Urinary bladder (tissue), 4 donors: ENCODE data around the gene FAM170B. TPM values are rescaled to one million over a fixed set of nuclear protein-coding genes. Genes with fewer than 3 reads are reported as not detected.

Experiments used
- DNase-seq: peaks from one replicate; pipeline ENCODE4 v3.0.0-alpha.2; 2015; ENCODE audit errors: extremely low spot score
- H3K27ac ChIP-seq: one replicate; pipeline ENCODE4 v1.5.1; 2013; ENCODE audit warnings: low read depth, mild to moderate bottlenecking, moderate library complexity
- H3K36me3 ChIP-seq: one replicate; pipeline ENCODE4 v1.6.1; 2013; ENCODE audit warnings: mild to moderate bottlenecking, moderate library complexity; ENCODE audit not compliant: insufficient read depth
- H3K4me1 ChIP-seq: one replicate; pipeline ENCODE4 v1.6.1; 2013; ENCODE audit warnings: mild to moderate bottlenecking, moderate library complexity; ENCODE audit not compliant: insufficient read depth
- H3K4me3 ChIP-seq: one replicate; pipeline ENCODE4 v1.5.1; 2013; ENCODE audit warnings: low read depth, low read length
- WGBS: extraction: QIAGEN DNeasy Blood & Tissue Kit; methylation state at CpG from one replicate; pipeline ENCODE4 v1.1.7; 2013; 5-methylcytosine and 5-hydroxymethylcytosine counted together
- polyA plus RNA-seq: library from polyadenylated mRNA; stranded (reverse); fragments of 200-250 nt; gene quantifications from one replicate; pipeline ENCODE4 v1.2.3, GENCODE V29; 2013
- total RNA-seq: library from RNA; depleted of rRNA; stranded (reverse); fragments of >200 nt; gene quantifications from one replicate; pipeline ENCODE4 v1.2.3, GENCODE V29; 2014
- donor health status: healthy with polysubstance abuse.
- donor health status: healthy.

Gene FAM170B
- total and polyA plus RNA-seq, 2 donors, result not detected

DNA sequence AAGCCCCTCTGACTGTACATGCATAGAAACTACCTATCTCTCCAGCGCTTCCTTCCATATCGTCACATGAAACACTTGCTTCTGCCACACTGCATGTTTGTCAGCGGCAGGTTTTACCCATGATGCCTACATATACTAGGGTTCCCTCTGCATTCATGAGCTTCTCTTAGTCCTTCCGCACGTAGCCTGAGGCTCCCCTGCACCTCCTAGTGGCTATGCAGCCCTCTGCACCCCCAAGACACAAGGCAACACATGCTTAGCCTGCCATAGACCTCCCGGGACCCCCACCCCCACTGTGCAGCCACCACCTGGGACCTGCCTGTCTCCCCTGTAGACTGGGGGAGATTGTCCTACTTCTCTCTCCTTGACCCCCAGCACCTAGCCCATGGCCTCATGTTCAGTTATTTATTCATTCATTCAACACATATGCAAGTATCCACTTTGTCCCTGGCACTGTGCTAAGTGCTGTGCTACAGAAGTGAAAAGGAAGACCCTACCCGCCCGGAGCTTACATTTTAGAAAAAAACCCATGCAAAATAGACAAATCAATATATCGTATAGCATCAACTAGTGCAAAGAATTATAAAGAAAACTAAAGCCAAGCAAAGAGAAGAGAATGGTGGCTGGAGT is 30.9 kb upstream of the FAM170B start:
- Histone ChIP-seq H3K36me3 (no peaks in the 10 kb centered on the region), H3K4me1 (no peaks in the 10 kb centered on the region), H3K4me3 (no peak overlapping the region), H3K27ac (no peak overlapping the region)
- no peak for DNase-seq
- WGBS, result 66% methylated on average over 9 of the region's 9 CpGs

DNA sequence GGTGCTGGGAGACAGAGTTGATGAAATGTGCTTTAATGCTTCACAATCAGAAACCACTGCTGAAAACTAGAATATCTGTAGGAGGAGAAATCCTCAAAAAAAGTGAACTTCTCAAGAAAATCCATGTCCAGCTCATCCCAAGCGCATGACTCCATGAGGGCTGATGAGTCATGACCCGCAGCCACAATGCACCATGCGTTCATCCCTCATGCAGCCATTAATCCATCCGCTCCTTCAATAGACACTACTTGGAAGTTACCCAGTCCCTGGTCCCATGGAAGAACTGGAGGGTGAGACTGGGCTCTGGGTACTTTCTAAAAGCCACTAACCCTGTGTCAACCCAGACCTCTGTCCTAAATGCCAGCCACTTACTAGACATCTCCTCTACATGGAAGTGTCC is 29.9 kb upstream of the FAM170B start:
- Histone ChIP-seq H3K4me1 (no peaks in the 10 kb centered on the region), H3K36me3 (no peaks in the 10 kb centered on the region), H3K27ac (no peak overlapping the region), H3K4me3 (no peak overlapping the region)
- no peak for DNase-seq
- 97% methylated on average over 4 of the region's 4 CpGs for WGBS

DNA sequence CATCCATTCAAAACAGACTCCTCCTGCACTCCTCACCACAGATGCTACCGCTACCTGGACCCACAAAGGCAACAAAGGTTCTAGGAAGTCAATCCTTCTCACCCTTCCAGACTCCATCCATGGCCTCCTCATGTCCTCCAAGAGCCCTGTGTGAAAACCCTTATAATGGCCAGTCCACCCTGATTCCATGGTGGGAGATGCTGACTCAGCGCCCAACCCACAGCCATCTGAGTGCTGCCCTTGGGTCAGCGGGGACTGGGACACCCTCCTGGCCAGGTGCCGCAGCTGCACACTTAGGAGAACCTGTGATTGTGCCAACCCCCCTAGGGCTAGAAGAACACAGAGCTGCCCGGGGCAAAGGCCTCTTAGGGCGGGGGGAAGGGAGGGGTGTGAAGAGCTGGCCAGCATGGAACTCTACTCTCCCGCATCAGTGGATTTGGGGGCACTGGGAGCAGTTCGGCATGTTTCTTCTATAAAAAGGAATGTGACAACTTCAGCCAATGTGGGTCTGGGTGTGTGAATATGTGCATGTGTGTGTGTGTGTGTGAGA is 29.0 kb upstream of the FAM170B start:
- Histone ChIP-seq H3K4me1 (no peaks in the 10 kb centered on the region), H3K27ac (no peak overlapping the region), H3K36me3 (no peaks in the 10 kb centered on the region), H3K4me3 (no peak overlapping the region)
- DNase-seq, result no peak
- 87% methylated on average over 8 of the region's 8 CpGs for WGBS

DNA sequence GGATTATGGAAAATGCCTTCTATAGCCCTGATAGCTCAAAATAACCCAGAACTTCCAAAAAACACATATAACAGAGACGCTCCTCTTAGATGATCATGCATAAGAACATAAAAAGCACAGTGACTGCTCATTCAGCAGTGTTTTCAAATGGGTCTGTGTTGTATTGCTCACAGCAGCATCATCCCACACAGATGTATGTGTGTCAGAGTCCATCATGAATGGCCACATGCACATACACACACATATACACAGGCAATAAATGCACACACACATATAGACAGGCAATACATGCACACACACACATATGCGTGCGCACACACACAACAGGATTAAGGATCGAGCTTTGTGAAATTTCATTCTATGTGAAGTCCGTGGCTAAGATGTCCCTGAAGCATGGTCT is 28.2 kb upstream of the FAM170B start:
- 83% methylated on average over 5 of the region's 5 CpGs for WGBS
- H3K4me3 ChIP-seq, result no peak overlapping the region
- H3K27ac ChIP-seq, result no peak overlapping the region
- DNase-seq, result no peak
- H3K36me3 ChIP-seq, result no peaks in the 10 kb centered on the region
- no peaks in the 10 kb centered on the region for H3K4me1 ChIP-seq

DNA sequence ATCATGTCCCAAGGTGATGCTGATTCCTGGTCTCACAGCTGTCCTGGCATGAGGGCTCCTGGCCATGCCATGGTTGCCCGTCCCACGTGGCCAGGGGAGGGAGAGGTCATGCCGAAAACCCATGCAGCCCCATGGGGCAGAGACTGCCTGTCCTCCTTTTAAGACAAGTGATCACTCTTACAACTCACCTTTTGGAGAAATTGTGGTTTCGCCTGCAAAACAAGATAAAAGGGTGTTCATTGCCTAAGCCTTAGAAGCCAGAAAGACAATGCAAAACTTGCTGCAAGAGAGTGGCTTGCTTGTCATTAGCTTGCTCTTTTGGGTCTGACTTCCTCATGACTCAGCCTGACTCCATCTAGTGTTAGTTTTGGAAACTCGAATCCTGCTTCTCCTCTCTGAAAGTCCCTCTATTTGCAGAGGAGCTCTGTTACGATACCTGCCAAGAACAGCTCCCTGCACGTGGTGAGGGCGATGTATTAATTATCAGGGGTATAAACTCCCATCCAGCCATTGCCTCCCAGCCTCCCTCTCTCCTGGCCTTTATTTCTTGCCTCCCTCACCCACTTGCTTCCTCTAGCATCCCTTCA is 27.7 kb upstream of the FAM170B start:
- 48% methylated on average over 8 of the region's 8 CpGs for WGBS
- no peak for DNase-seq

DNA sequence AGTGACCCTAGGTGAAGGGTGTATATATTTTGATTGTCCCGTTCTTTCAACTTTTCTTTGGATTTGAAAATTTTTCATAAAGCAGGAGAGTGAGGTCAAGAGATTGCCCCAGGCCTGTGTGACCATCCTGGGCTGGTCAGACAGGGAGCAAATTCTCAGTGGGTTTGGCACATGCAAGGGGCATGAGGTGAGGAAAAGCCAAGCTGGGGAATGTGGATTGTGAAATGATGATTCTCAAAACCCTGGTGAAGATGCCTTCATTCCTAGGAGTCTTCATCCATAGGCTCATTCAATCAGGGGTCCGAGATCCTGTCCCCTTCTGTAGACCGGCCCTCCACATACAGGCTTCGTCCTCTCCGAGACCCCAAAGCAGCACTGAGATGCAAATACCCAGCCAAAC is 27.0 kb upstream of the FAM170B start:
- 94% methylated on average over 5 of the region's 5 CpGs for WGBS
- no peak for DNase-seq
- H3K27ac ChIP-seq, result no peak overlapping the region
- H3K36me3 ChIP-seq, result no peaks in the 10 kb centered on the region
- H3K4me1 ChIP-seq, result no peaks in the 10 kb centered on the region
- H3K4me3 ChIP-seq, result no peak overlapping the region

More for the DNA sequence above, 27.7 kb upstream of the FAM170B start:
- Histone ChIP-seq H3K4me1 (no peaks in the 10 kb centered on the region), H3K36me3 (no peaks in the 10 kb centered on the region), H3K27ac (no peak overlapping the region), H3K4me3 (no peak overlapping the region)

DNA sequence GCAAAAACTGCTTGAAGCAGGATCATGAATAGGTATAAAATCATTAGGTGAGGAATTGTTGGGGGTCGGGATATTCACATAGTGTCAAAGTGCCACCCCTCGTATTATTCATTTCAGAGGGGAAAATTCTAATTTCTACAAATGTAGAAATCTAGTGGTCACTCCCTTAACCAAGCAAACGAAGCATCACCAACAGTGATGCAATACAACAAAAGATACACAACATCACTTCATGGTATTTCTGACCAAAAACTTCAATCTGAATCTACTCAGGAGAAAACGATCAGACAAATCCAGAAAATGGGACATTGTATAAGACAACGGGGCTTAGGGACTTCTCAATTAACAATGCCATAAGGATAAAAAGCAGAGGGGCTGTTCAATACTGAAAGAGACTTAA is 26.3 kb upstream of the FAM170B start:
- WGBS, result 92% methylated on average over 5 of the region's 5 CpGs

DNA sequence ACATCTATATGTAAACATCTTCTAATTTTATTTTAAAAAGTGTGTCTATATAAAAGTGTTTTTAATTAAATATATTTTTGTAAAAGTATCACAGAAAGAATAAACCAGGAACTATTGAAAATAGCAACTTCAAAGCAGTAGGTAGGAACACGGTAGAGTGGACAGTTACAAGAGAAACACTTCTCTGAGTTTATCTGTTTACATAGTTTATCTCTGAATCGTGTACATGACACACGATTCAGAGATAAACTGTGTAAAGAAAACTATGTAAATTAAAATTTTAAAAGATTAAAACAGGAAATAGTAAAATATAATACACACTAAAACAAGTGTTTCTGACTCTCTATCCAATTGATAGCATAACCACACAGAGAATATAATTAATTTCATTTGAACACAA is 25.1 kb upstream of the FAM170B start:
- H3K4me3 ChIP-seq, result no peak overlapping the region
- no peaks in the 10 kb centered on the region for H3K4me1 ChIP-seq
- no peaks in the 10 kb centered on the region for H3K36me3 ChIP-seq
- DNase-seq, result no peak
- no peak overlapping the region for H3K27ac ChIP-seq
- 35% methylated on average over 3 of the region's 3 CpGs for WGBS

More for the DNA sequence above, 26.3 kb upstream of the FAM170B start:
- Histone ChIP-seq H3K4me1 (no peaks in the 10 kb centered on the region), H3K4me3 (no peak overlapping the region), H3K27ac (no peak overlapping the region), H3K36me3 (no peaks in the 10 kb centered on the region)
- DNase-seq, result no peak

DNA sequence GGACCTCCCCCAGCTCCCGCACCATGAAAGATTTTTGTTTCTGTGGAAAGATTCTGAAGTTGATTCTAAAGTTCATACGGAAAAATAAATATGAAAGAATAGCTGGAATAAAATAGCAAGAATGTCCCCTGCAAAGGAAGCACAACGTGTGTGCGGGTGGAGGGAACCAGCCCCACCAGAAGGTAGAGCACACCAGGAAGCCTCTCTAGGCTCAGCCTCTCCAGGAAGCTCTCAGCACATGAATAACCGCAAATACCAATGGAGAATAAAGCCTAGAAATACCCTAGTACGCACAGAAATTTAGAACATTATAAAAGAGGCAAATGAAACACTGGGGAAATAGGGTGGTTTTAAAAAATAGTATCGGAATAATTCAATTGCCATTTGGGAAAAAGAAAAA is 24.6 kb upstream of the FAM170B start:
- Histone ChIP-seq H3K36me3 (no peaks in the 10 kb centered on the region), H3K4me3 (no peak overlapping the region), H3K27ac (no peak overlapping the region), H3K4me1 (no peaks in the 10 kb centered on the region)
- DNase-seq, result no peak
- 64% methylated on average over 7 of the region's 7 CpGs for WGBS

DNA sequence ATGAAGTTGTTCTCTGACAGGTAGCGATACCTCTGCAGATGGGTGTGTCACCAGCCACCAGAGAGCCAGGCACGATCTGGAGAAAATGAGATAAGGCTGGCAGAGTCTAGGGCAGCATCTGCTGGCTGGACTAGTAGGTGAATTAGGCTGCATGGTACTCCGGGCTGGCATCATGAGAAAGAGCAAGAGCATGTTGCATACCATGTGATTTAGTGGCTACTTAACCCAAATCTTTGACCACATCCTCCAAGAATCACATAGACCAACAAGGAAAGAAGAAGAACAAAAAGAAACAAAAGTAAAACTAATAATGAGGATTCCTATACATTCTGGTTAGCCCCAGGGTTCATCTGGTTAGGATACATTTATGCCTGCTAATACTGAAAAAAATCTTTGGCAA is 23.4 kb upstream of the FAM170B start:
- 86% methylated on average over 3 of the region's 3 CpGs for WGBS
- no peaks in the 10 kb centered on the region for H3K4me1 ChIP-seq
- no peaks in the 10 kb centered on the region for H3K36me3 ChIP-seq
- no peak for DNase-seq
- H3K27ac ChIP-seq, result no peak overlapping the region
- H3K4me3 ChIP-seq, result no peak overlapping the region

DNA sequence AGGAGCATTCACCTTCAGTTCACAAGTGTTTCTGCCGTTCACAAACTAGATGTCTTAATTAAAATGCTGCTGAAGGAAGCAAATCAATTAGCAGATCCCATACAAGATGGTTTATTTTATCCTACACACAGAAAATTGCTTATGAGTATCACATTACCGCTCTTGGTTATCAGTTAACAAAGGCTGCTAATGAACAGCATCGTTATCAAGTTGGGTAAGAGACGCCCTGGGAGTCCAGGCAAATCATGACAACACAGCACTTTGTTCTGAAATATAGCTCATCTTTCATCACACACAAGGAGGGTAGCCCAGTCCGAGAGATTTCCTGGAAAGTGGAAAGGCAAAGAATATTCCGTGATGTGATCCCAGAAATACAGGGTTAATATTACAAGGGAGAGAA is 20.8 kb upstream of the FAM170B start:
- no peaks in the 10 kb centered on the region for H3K36me3 ChIP-seq
- no peak for DNase-seq
- 88% methylated on average over 6 of the region's 6 CpGs for WGBS
- no peaks in the 10 kb centered on the region for H3K4me1 ChIP-seq
- no peak overlapping the region for H3K4me3 ChIP-seq
- H3K27ac ChIP-seq, result no peak overlapping the region

DNA sequence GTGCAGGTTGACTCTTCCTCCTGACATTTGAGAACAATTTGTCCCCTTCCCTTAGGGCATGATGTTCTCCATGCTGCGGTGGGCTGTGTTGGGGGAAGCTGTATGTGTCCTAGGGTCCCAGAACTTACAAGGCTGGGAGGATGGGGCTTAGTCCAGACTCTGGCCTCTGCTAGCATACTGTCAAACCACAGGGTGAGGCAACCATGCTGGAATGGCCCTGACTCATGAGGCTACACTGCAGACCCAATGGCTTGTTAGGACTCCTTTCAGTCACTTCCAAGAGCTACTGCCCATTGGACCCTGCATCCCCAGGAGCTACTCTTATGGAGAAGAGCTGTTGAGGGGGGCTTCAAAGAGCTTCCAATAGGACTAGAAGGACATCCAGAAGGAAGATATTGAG is 20.1 kb upstream of the FAM170B start:
- DNase-seq, result no peak
- H3K4me1 ChIP-seq, result no peaks in the 10 kb centered on the region
- no peaks in the 10 kb centered on the region for H3K36me3 ChIP-seq
- 95% methylated on average over 1 of the region's 1 CpG for WGBS
- H3K4me3 ChIP-seq, result no peak overlapping the region
- H3K27ac ChIP-seq, result no peak overlapping the region

DNA sequence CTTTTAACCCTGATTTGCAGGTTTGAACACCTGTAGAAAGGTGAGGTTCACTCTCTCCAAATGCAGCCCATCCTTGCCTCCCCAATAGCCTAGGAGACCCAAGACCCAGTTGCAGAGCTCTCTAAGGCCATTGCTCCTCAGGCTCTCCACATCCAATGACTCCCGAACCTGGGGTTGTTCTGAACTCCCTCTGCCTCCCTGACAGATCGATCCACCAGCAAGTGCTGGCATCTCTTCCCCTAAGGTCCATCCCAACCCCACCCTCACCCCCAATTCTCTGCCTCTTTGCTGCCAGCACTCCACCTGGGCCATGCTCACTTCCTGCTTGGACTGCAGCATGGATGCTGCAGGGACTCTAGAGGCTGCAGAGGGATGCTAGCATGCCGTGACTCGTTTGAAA is 19.3 kb upstream of the FAM170B start:
- H3K36me3 ChIP-seq, result no peaks in the 10 kb centered on the region
- no peak overlapping the region for H3K27ac ChIP-seq
- WGBS, result 74% methylated on average over 4 of the region's 4 CpGs
- H3K4me3 ChIP-seq, result no peak overlapping the region
- no peak for DNase-seq
- H3K4me1 ChIP-seq, result no peaks in the 10 kb centered on the region

DNA sequence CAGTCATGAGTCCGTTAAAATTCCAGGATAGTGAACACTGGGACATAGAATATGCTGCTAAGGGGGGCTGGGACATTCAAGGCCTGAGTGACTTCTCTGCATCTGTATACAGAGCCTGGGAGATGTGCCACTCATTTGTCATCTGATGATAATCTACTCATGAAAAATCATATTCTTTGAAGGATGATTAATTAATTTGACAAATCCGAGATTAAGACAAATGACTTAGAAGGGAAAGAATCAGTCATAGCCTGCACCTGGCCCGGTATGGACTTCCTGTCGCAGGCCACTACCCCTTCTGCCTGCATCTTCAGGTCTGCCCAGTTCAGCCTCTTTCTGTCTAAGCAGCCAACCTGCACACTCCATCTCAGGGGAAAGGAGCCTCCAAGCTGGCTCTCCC is 18.8 kb upstream of the FAM170B start:
- H3K4me3 ChIP-seq, result no peak overlapping the region
- H3K4me1 ChIP-seq, result no peaks in the 10 kb centered on the region
- 80% methylated on average over 4 of the region's 4 CpGs for WGBS
- no peak overlapping the region for H3K27ac ChIP-seq
- DNase-seq, result no peak
- H3K36me3 ChIP-seq, result no peaks in the 10 kb centered on the region
